Epithelial cell of proximal tubule (primary cell): ENCODE measurements around the gene CREBRF. TPM values are rescaled to one million over a fixed set of nuclear protein-coding genes. Genes with fewer than 3 reads are reported as not detected.

ENCODE experiments used
- DNase-seq: peaks from one replicate; pipeline ENCODE4 v3.0.0-alpha.2; 2011; ENCODE audit warnings: low read depth
- H3K4me3 ChIP-seq: 2 replicates; pipeline ENCODE4 v1.5.1; 2011; ENCODE audit warnings: low read depth, mild to moderate bottlenecking, low read length
- total RNA-seq: library from RNA; depleted of rRNA; stranded (reverse); fragments of >200 nt; gene quantifications from 2 replicates; pipeline ENCODE4 v1.2.3, GENCODE V29; 2015
- TF ChIP-seq, protein P1 (sequence below): conservative IDR thresholded peaks from 2 replicates; pipeline ENCODE4 v1.5.1; 2012; ENCODE audit warnings: low read depth, mild to moderate bottlenecking, low read length

Gene CREBRF
- total RNA-seq: 1.8 and 2.8 TPM in 2 replicates

- peak within 1 kb of the TSS; percentile 79 for H3K4me3 ChIP-seq
- TF ChIP-seq, protein P1, sequence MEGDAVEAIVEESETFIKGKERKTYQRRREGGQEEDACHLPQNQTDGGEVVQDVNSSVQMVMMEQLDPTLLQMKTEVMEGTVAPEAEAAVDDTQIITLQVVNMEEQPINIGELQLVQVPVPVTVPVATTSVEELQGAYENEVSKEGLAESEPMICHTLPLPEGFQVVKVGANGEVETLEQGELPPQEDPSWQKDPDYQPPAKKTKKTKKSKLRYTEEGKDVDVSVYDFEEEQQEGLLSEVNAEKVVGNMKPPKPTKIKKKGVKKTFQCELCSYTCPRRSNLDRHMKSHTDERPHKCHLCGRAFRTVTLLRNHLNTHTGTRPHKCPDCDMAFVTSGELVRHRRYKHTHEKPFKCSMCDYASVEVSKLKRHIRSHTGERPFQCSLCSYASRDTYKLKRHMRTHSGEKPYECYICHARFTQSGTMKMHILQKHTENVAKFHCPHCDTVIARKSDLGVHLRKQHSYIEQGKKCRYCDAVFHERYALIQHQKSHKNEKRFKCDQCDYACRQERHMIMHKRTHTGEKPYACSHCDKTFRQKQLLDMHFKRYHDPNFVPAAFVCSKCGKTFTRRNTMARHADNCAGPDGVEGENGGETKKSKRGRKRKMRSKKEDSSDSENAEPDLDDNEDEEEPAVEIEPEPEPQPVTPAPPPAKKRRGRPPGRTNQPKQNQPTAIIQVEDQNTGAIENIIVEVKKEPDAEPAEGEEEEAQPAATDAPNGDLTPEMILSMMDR: no peak
- peak; percentile 35 for DNase-seq
These were observed at the start of gene CREBRF for GRCh38 chr5:173055983-173056782. TSS of gene CREBRF (plus strand) at chr5:173056352. CDS start at chr5:173080776, 24,424 bp downstream.

DNA sequence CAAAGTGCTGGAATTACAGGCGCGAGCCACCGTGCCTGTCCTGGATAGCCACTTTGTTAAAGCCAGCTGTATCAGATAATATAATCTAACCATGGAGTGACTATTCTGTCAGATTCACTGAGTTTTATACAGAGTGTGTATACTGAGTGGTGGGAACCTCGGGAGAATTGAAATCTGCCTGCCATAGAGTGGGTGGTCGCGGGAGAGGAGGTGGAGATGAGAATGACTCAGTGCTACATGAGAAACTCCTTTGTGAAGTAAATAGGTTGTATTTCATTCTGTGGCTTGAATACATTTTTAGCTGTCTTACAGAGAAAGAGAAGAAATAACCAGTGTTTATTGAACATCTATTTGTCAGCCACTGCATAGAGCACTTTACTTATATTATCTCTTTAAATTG lies 46.1 kb upstream of the CREBRF start:
- no peak for DNase-seq
- TF ChIP-seq, protein P1: no peak

GRCh38 chr5:173010547-173011464 lies 45.3 kb upstream of the CREBRF start:
- TF ChIP-seq, protein P1: peak; percentile 74
- no peak overlapping the region for H3K4me3 ChIP-seq
- no peak for DNase-seq

More for the DNA sequence above, 46.1 kb upstream of the CREBRF start:
- no peak overlapping the region for H3K4me3 ChIP-seq

- H3K4me3 ChIP-seq: no peak overlapping the region
- DNase-seq: no peak
- TF ChIP-seq, protein P1: no peak
These were observed 44.6 kb upstream of the CREBRF start for GRCh38 chr5:173011566-173011965.

DNA sequence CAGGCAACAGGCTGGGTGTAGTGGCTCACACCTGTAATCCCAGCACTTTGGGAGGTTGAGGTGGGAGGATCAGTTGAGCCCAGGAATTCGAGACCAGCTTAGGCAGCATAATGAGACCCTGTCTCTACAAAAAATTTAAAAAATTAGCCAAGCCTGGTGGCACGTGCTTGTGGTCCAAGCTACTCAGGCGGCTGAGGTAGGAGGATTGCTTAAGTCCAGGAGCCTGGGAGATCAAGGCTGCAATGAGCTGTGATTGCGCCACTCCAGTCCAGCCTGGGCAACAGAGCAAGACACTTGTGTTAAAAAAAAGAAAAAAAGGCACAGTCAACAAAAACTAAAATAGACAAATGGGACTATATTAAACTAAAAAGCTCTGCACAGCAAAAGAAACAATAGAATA lies 43.3 kb upstream of the CREBRF start:
- no peak overlapping the region for H3K4me3 ChIP-seq
- TF ChIP-seq, protein P1: no peak
- peak; percentile 49 for DNase-seq

DNA sequence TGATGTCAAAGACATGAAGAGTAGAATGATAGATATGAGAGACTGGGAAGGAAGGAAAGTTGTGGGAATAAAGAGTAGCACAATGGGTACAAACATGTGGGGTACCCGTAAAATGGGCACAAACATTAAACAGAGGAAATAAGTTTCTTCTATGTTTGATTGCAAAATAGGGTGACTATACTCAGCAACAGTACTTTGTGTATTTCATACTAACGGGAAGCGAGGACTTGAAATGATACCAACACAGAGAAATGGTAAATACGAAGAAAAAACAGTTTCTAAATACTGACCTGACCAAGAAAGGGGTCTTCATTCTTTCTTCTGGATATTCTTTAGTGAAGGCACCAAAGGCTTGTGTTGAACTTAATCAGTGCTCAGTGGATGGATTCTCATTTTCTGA lies 41.5 kb upstream of the CREBRF start:
- DNase-seq: no peak
- TF ChIP-seq, protein P1: no peak

More for the DNA sequence above, 41.5 kb upstream of the CREBRF start:
- no peak overlapping the region for H3K4me3 ChIP-seq
